GM12865 (cell line): ENCODE results near the gene NFE2L2.
A peak's percentile ranks its signal among the peaks of the same experiment; 100 is the strongest.
"Not testable (repeated sequence)": the region's sequence is repeated elsewhere in the genome, so short reads cannot be mapped to it uniquely, and the experiment has no call there.

Experiments
- DNase-seq: peaks from one replicate; pipeline ENCODE4 v3.0.0; 2010; ENCODE audit warnings: low read depth
- H3K4me3 ChIP-seq: 2 replicates; pipeline ENCODE4 v1.5.1; 2011; ENCODE audit warnings: mild to moderate bottlenecking, low read depth, low read length, control low read depth
- CTCF ChIP-seq: IDR thresholded peaks from 2 replicates; pipeline ENCODE4 v1.5.1; 2011; ENCODE audit warnings: low read length, control low read depth, low read depth, inconsistent platforms; ENCODE audit not compliant: insufficient read depth; ENCODE audit errors: missing control alignments

Gene NFE2L2

GRCh38 chr2:177211169-177211568, 53.4 kb downstream of the NFE2L2 start:
- peak overlapping the region; percentile 86 for H3K4me3 ChIP-seq
- no peak for DNase-seq
- no peak for TF ChIP-seq CTCF

- DNase-seq = peak; percentile 68
- peak overlapping the region; percentile 5; the same call in 1 of the 2 replicates for H3K4me3 ChIP-seq
- no peak for TF ChIP-seq CTCF
These were observed 57.4 kb downstream of the NFE2L2 start for GRCh38 chr2:177207101-177207500.

GRCh38 chr2:177204417-177204816, 60.1 kb downstream of the NFE2L2 start:
- TF ChIP-seq CTCF = no peak
- H3K4me3 ChIP-seq = no peak overlapping the region
- no peak for DNase-seq

- DNase-seq = no peak
- no peak for TF ChIP-seq CTCF
- no peak overlapping the region for H3K4me3 ChIP-seq
These were observed 62.6 kb downstream of the NFE2L2 start for GRCh38 chr2:177201919-177202346.

GRCh38 chr2:177200419-177200818, 64.1 kb downstream of the NFE2L2 start:
- not testable (repeated sequence) for DNase-seq

GRCh38 chr2:177195194-177195593, 69.3 kb downstream of the NFE2L2 start:
- no peak overlapping the region for H3K4me3 ChIP-seq
- no peak for TF ChIP-seq CTCF
- peak; percentile 20 for DNase-seq

More at GRCh38 chr2:177200419-177200818, 64.1 kb downstream of the NFE2L2 start:
- not testable (repeated sequence) for H3K4me3 ChIP-seq

GRCh38 chr2:177193240-177193639, 71.3 kb downstream of the NFE2L2 start:
- peak overlapping the region; percentile 39 for H3K4me3 ChIP-seq
- TF ChIP-seq CTCF = no peak
- DNase-seq = peak; percentile 51

GRCh38 chr2:177192788-177193187, 71.7 kb downstream of the NFE2L2 start:
- H3K4me3 ChIP-seq = peak overlapping the region; percentile 39
- peak; percentile 26 for DNase-seq
- no peak for TF ChIP-seq CTCF
